Lower leg skin (tissue), 4 donors: ENCODE data around the gene GNAZ. TPM values are rescaled to one million over a fixed set of nuclear protein-coding genes. Genes with fewer than 3 reads are reported as not detected.

Source experiments
- DNase-seq, 2 donors: peaks; one replicate each; pipeline ENCODE4 v3.0.0-alpha.2; 2019; ENCODE audit warnings: low spot score in 2 of 2
- H3K4me3 ChIP-seq: fragments of 200-600 bp; sonication (generic); 2 replicates; pipeline ENCODE4 v1.5.1; 2017; ENCODE audit warnings: mild to moderate bottlenecking, low read depth; ENCODE audit not compliant: poor library complexity, severe bottlenecking
- POLR2A ChIP-seq, 2 donors: fragments of 450-650 bp; IDR thresholded peaks; one replicate each; pipeline ENCODE4 v1.6.1; 2016 to 2017; ENCODE audit warnings: antibody characterized with exemption in 2 of 2, mild to moderate bottlenecking in 1 of 2, moderate library complexity in 1 of 2
- WGBS, 2 donors: methylation state at CpG; one replicate each; pipeline ENCODE4 v1.1.5; 2018; 5-methylcytosine and 5-hydroxymethylcytosine counted together
- intact Hi-C: fragments of 100-400 bp; cut with DNase I; formaldehyde crosslinking; loops from one replicate; pipeline ENCODE4 v1.15.0; 2023; ENCODE audit warnings: low total_unique reads
- total RNA-seq, 4 donors: library from RNA; depleted of rRNA; stranded (reverse); fragments of >200 nt; gene quantifications; one replicate each; pipeline ENCODE4 v1.1.0, GENCODE V29; 2016
- TF ChIP-seq, protein P1 (sequence below), 3 donors: fragments of 450-650 bp; IDR thresholded peaks; one replicate each; pipeline ENCODE4 v1.5.1; 2016; ENCODE audit warnings: antibody characterized with exemption in 3 of 3, mild to moderate bottlenecking in 3 of 3, moderate library complexity in 2 of 3

The GNAZ gene
- total RNA-seq, 4 donors from 2014 or later: 1.5 to 3.6 (median 2.0) TPM

DNA sequence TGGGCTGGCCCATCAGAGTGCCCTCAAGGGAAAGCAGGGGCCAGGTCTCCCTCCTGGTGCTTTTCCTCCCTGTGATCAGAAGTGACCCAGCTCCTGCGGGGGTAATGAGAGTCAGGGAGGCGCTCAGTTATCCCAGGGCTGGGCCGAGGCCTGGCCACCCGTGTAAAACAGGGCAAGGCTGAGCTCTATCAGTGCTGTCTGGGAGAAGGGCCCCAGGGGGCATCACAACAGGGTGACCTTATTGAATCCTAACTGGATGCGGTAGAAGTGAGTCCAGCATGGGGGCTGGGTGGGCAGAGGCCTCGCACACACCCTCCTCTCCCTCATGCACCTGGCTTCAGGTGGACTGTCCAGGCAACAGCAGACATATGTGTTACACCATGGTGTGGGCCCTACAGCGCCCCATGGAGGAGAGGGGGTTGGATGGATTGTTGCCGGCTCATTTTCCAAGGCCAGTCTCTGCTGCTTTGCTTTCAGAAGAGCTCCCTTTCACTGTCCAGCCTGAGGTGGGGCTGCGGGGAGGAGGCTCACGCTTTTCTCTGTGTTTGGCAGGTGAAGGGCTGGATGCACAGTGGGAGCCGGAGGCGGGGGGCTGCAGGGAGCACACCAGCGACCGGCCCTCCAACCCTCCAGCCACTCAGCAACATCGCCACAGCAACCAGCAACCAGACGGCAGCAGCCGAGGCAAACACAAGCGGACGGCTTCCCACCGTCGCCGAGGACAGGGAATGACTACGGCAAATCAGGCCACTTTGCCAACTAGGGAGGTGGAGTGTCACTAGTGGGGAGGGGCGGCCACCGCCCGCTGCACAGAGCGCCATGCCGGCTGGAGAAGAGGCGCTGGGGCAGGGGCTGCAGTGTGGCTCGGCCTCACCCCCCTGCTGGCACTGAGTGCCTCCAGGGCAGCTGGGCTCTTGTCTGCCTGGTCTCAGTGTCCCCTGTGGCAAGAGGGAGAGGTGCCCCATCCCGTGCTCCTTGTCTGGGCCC is 24.7 kb downstream of the GNAZ start:
- no peak overlapping the region for H3K4me3 ChIP-seq
- no peak for DNase-seq
- 84 to 93% methylated on average over 24 to 26 of the region's 31 CpGs for WGBS, 2 donors
- TF ChIP-seq, protein P1, sequence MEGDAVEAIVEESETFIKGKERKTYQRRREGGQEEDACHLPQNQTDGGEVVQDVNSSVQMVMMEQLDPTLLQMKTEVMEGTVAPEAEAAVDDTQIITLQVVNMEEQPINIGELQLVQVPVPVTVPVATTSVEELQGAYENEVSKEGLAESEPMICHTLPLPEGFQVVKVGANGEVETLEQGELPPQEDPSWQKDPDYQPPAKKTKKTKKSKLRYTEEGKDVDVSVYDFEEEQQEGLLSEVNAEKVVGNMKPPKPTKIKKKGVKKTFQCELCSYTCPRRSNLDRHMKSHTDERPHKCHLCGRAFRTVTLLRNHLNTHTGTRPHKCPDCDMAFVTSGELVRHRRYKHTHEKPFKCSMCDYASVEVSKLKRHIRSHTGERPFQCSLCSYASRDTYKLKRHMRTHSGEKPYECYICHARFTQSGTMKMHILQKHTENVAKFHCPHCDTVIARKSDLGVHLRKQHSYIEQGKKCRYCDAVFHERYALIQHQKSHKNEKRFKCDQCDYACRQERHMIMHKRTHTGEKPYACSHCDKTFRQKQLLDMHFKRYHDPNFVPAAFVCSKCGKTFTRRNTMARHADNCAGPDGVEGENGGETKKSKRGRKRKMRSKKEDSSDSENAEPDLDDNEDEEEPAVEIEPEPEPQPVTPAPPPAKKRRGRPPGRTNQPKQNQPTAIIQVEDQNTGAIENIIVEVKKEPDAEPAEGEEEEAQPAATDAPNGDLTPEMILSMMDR (IDR thresholded peaks at IDR 0.05): no peak
- no peak for TF ChIP-seq POLR2A (IDR thresholded peaks at IDR 0.05)
- intact Hi-C loops: no loop called here

DNA sequence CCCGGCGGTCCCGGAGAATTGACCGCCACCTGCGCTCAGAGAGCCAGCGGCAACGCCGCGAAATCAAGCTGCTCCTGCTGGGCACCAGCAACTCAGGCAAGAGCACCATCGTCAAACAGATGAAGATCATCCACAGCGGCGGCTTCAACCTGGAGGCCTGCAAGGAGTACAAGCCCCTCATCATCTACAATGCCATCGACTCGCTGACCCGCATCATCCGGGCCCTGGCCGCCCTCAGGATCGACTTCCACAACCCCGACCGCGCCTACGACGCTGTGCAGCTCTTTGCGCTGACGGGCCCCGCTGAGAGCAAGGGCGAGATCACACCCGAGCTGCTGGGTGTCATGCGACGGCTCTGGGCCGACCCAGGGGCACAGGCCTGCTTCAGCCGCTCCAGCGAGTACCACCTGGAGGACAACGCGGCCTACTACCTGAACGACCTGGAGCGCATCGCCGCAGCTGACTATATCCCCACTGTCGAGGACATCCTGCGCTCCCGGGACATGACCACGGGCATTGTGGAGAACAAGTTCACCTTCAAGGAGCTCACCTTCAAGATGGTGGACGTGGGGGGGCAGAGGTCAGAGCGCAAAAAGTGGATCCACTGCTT is 25.5 kb downstream of the GNAZ start:
- H3K4me3 ChIP-seq: no peak overlapping the region

DNA sequence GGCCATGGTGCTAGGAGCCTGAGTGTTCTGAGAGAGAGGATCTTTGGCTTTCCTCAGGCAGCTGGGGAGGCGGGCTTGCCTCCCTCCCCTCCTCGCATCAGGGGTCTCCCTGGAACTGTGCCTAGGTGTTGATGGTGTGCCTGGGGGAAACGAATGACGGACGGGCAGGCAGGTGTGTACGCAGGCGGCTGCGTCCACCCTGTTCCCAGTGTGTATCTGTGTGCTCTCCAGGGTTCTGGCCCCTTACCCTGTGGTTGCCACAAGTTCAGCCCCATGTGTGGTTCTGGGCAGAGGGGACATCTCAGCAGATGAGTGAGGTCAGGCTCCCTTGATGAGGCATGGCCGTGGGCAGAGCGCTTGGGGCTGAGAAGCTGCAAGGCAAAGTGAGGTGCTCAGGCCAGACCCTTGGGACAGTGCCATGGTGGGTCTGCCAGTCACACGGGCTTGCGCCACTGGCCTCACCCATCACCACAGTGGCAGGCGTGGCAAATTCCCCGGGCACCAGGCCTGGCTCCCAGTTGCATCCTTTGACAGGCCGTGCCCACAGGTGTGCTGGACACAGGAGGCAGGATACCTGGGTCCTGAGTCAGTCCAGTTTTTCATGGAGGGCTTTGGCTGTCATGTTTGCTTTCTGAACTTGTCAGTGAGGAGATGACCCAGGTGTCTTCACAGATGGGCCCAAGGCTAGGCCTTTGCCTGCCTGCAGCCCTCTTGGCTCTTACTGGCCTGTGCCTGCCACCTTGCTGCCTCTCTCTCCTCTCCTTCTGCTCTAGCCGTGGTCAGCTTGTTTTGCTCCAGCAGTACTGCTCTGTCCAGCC is 27.3 kb downstream of the GNAZ start:
- H3K4me3 ChIP-seq: no peak overlapping the region
- WGBS, 2 donors: 93 to 95% methylated on average over 12 to 15 of the region's 16 CpGs
- intact Hi-C loops: no loop called here
- DNase-seq: no peak
- TF ChIP-seq, protein P1 (IDR thresholded peaks at IDR 0.05): no peak
- TF ChIP-seq POLR2A (IDR thresholded peaks at IDR 0.05): no peak

More for the DNA sequence above, 25.5 kb downstream of the GNAZ start:
- 94 to 96% methylated on average over 43 to 45 of the region's 45 CpGs for WGBS, 2 donors
- TF ChIP-seq, protein P1 (IDR thresholded peaks at IDR 0.05): no peak
- TF ChIP-seq POLR2A (IDR thresholded peaks at IDR 0.05): no peak
- no peak for DNase-seq
- intact Hi-C loops: no loop called here

- no peak for TF ChIP-seq POLR2A (IDR thresholded peaks at IDR 0.05)
- TF ChIP-seq, protein P1 (IDR thresholded peaks at IDR 0.05): no peak
- intact Hi-C loops: no loop called here
- WGBS, 2 donors: 86 to 87% methylated on average over 5 of the region's 5 CpGs
- DNase-seq: no peak
- no peak overlapping the region for H3K4me3 ChIP-seq
These were observed 27.9 kb downstream of the GNAZ start for GRCh38 chr22:23098230-23098705.

DNA sequence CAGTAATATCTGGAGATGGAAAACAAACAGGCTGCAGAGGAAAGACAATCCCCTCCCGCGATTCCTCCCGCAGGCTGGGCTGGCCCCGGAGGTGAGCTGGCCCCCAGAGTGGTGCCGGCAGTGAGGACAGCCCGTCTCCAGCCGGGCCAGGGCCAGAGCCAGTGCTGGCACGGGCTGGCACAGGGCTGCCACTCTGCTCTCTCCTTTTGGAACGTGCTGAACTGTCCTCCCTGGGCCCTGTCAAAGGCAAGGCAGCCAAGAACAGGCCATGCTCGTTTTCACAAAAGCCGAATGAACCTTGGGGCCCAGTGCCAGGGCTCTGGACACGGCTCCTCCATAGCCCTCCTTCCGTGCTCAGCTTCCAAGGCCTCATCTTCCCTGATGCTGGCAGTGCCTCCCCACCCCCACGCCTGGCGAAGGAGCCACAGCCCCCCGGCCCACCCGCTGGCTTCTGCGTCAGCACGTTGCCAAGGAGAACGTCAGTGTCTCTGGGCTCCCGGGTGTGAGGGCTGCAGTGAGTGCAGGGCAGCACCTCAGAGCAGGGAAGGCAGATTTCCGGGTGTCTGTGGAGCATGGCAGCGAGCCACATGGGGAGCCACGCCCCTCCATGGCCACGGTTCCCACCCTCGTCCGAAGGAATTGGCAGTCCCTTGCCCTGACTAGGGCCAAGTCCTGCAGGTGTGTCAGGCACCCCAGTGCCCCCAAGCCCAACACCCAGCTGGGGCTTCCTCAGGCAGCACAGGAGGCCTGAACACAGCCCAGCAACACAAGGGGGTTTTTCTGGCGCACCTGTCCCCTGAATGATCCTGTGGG is 28.6 kb downstream of the GNAZ start:
- no peak overlapping the region for H3K4me3 ChIP-seq
- intact Hi-C loops: no loop called here
- TF ChIP-seq, protein P1 (IDR thresholded peaks at IDR 0.05): no peak
- no peak for TF ChIP-seq POLR2A (IDR thresholded peaks at IDR 0.05)
- no peak for DNase-seq
- 41 to 51% methylated on average over 23 to 27 of the region's 28 CpGs for WGBS, 2 donors
